ENCODE measurements around the gene HNRNPH1.
"Not testable (repeated sequence)": the region's sequence is repeated elsewhere in the genome, so short reads cannot be mapped to it uniquely, and the experiment has no call there.

GRCh38 chr5:179633501-179634369, 10.3 kb upstream of the HNRNPH1 start:
- not testable (repeated sequence) for TF ChIP-seq CTCF (IDR thresholded peaks at IDR 0.05; ENCODE audit: low read depth, low read length, poor library complexity, severe bottlenecking); EZH2phosphoT487 (IDR thresholded peaks at IDR 0.05; ENCODE audit: borderline replicate concordance, low read length)
